Measurements from ENCODE around the gene MADCAM1. TPM values are rescaled to one million over a fixed set of nuclear protein-coding genes. Genes with fewer than 3 reads are reported as not detected.
A peak's percentile ranks its signal among the peaks of the same experiment; 100 is the strongest.
"Not testable (repeated sequence)": the region's sequence is repeated elsewhere in the genome, so short reads cannot be mapped to it uniquely, and the experiment has no call there.

The MADCAM1 gene
- total RNA-seq, 1 experiment from 2014 or later: 0.31 TPM

DNA sequence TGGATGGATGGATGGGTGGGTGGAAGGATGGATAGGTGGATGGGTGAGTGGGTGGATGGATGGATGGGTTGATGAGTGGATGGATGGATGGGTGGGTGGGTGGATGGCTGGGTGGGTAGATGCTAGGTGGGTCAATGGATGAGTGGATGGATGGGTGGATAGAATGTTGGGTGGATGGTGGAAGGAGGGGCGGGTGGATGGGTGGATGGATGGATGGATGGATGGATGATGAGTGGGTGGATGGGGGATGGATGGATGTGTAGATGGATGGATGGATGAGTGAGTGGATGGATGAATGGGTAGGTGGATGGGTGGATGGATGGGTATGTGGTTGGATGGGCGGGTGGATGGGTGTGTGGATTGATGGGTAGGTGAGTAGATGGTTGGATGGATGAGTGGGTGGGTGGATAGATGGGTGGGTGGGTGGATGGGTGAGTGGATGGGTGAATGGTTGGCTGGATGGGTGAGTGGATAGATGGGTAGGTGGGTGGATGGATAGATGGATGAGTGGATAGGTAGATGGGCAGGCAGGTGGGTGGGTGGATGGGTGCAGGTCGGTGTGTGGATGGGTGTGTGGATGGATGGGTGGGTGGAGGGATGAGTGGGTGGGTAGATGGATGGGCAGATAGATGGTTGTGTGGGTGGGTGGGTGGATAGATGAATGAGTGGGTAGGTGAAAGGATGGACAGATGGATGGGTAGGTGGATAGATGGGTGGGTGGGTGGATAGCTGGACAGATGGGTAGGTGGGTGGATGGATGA, 31.1 kb upstream of the MADCAM1 start:
- DNase-seq (ENCODE audit: low spot score): no peak

DNA sequence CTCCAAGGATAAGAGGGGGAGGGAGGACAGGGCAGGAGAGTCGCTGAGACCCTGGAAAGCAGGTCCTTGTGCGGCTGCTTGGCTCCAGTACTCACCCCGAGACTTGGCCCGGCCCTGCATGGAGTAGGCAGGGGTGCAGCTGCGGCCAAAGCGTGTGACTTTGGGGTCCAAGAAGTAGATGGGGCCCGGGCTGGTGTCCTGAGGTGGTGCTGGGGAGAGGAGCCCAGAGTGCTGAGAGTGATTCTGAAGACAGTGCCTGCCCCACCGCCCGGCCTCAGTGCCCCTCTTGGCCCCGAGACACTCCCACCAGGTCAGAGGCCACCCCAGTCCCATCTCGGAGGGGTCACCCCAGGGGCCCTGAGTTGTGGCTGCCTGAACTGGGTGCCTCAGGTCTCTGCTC, 28.7 kb upstream of the MADCAM1 start:
- DNase-seq (ENCODE audit: low spot score): no peak

DNA sequence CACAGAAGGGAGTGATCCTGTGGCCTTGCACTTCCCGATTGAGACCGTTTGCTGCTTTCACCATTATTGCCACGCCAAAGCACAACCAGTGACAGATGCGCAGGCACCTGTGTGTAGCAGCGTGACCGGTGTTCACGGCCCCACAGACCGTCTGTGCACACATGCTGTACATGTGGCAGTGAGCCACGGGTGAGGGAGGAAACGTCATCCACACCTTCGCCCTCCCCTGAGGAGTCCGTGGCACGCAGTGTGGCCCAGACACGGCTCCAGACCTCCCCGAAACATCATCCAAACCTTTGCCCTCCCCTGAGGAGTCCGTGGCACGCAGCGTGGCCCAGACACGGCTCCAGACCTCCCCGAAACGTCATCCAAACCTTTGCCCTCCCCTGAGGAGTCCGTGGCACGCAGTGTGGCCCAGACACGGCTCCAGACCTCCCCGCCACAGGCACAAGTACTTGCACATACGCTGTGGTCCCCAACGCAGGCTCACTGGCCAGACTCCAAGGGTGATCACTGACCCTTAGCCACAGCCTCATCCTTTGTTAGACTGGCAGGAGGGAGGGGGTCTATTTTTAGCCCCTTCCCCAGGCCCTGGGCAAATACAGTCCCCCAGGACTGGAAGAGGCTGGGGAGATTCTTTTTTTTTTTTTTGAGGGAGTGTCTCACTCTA, 27.6 kb upstream of the MADCAM1 start:
- no peak for DNase-seq (ENCODE audit: low spot score)

DNA sequence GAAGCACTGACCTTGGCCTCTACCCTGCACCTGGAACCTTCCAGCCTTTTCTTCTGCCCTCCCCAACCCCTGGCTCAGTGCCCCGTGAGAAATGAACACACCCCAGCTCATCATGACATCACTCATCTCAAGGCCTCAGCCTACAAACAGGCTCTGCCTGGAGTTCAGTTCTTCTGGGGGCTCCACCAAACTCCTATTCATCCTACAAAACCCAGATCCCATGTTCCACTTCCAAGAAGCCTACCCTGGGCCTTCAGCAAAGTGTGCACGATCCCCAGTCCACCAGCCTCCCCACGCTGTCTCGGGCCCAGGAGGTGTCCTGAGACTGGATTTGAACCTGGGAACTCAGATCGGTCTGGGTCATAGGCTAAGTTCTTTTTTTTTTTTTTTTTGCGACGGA, 26.5 kb upstream of the MADCAM1 start:
- DNase-seq (ENCODE audit: low spot score): no peak

DNA sequence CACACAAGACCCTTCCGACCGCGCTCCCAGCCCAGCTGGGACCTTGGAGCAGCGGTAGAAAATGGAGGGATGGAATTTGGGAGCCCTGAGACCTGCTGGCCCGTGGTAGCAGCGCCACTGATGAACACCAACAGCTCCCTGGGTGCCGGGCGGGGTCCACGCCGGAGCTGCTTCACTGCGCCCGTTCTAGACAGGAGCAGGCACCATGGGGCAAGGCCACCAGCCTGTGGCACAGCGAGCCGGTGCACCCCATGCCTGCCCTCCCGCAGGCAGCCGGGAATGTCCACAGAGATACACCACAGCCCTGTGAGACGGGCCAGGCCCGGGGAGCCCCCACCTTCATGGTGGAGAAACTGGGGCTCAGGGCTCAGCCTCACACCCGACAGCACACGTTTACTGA, 25.6 kb upstream of the MADCAM1 start:
- DNase-seq (ENCODE audit: low spot score): no peak

DNA sequence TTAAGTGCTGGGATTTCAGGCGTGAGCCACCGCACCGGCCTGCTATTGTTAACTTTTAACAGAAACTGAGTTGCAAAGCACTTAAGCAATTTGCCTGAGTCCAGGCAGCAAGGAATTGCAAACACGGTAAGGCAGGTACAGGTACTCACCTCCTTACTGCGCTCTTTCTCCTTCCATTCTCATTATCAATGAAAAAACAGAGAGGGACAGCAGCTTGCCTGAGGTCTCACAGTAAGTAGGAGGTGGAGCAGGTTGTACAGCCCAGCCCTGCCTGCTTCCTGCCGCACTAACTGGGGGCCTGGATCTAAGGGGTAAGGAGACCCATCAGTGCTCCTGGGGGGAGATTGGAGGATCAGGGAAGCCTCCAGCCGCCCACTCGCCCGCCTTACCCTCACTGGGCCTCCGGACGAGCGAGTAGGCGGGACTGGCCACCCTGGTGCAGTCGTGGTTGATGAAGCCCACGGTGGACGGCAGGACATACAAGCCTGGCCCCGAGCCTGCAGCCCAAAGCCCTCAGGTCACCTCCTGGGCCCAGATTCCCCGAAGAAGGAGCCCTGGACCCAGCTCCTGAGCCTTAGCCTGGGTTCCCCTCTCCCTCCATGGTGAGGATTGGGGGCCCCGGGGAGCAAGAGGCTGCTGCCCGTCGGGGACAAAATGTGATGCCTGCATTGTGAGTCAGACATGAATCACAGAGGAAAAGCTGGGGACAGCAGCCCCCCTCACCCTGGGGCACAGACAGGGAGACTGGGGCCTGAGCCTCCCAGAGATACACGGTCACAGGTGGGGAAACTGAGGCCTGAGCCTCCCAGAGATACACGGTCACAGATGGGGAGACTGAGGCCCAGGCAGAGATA, 24.1 kb upstream of the MADCAM1 start:
- no peak for DNase-seq (ENCODE audit: low spot score)

DNA sequence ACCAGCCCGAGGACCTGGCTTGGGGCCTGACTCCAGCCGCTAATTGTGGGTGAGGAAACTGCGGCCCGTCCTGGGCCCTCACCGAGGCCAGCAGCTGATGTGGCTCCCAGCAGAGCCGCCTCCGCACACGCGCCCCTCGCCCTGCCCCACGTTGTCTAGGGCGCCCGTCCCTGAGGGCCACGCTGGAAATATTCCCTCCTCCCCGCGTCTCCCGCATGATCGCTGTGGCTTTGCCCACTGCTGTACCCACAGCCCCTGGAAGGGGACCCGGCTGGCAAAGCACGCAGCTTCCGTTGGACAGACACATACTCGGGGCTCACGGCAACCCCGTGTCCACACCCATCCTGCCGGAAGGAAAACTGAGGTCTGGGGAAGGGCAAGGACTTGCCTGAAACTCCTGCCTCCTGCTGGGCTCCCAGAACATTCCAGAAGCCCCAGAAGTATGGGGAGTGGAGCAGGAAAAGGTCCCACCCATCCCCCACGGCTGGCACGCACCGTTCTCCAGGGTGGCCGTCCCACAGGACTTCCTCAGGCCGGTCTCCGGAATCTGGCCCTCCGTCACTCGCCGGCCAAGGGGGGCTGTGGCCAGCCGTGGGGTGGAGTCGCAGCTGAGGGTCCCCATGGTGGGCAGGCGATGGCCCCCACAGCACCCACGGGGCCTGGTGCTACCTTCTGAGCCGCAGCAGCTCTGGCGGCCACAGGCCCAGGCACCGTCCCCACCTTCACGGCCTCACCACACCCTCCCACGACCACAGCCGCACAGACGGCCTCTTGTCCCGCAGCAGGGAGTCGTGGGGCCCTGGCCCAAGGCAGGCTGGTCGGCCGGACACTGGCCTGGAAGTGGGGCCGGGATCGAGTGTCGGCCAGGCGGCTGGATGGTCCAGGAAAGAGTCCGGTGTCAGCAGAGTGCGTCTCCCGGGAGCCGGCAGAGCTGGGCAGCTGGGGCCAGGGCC, 21.9 kb upstream of the MADCAM1 start:
- DNase-seq (ENCODE audit: low spot score): no peak

DNA sequence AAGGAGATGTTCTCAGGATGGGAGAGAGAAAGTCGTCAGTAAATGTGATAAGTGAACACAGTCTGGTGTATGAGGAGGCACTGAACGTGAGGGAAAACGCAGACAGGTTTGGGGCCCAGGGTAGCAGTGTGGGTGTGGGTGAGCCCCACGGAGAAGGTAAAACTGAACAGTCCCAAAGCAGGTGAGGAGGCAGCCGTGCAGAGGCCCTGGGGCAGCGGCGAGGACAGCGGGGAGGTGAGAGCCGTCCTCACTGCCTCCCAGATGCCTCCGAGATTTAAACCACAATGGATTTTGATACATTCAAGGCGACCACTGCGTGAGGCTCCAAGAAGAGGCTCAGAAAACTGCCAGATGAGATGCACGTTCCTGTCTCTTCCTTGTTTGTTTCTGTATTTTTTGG, 20.9 kb upstream of the MADCAM1 start:
- no peak for DNase-seq (ENCODE audit: low spot score)

DNA sequence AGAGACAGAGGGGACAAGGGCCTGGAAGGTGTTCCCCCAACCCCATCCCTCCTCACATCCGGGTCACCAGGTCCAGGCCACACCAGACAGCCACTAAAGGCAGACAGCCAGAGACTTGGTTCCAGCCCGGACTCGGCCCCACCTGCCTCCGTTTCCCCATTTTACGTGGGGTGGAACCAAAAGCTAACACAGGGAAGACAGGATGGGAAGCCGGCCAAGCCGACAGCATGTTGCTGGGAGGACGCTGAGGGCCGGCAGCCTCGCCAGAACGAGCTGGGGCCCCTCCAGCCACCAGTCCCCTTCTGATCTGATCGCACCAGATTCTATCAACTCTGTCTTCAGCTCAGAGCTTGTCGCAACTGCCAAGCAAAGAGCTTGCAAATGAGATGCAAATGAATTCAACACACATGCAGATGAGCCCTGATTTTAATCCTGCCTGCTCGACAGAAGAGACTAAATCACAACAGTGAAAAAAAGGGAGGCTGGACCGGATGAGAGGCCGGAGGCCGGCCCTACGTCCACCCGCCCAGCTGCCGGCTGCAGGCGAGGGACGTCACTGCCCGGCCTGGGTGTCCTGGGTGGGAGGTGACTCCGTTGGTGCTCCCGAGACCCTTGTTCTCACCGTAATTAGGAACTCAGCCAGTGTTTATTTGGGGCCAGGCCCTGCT, 17.9 kb upstream of the MADCAM1 start:
- no peak for DNase-seq (ENCODE audit: low spot score)

DNA sequence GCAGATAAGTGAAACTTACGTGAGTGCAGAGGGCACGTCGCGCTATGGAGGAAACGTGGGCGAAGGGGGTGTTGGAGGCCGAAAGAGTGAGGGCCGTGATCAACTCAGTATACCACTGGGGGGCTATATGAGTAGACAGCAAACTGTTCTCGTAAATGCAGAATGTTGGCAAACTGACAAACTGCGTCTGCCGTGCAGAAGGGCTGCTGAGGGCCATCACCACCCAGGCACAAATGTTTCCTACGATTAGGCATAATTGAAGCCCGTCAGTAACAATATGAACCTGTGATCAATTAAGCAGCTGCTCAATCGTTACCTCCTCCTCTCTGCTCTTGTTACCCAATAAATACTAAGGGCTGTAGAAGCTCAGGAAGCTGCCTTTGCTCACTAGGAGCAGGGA, 17.3 kb upstream of the MADCAM1 start:
- DNase-seq (ENCODE audit: low spot score): no peak

DNA sequence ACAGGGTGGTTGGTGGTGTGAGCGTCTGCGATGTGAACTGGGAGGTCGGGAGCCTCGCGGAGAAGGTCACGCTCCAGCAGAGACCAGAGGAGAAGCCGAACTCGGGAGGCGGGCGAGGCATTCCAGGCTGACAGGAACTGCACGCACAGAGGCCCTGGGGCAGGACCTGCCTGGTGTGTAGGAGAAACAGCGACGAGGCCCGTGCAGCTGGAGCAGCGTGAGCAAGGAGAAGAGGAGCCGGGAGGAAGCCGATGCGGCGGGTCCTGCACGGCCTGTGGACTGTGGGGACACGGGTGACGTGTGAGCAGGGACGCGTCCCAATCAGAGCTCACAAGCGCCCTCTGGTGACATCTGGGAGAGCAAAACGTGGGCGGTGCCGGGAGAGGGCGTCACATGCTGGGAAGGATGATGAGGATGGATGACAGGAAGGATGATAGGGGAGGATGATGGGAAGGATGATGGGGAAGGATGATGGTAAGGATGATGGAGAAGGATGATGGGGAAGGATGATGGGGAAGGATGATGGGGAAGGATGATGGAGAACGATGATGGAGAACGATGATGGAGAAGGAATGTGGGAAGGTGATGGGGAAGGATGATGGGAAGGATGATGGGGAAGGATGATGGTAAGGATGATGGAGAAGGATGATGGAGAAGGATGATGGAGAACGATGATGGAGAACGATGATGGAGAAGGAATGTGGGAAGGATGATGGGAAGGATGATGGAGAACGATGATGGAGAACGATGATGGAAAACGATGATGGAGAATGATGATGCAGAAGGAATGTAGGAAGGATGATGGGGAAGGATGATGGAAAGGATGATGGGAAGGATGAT, 16.1 kb upstream of the MADCAM1 start:
- DNase-seq (ENCODE audit: low spot score): peak; percentile 62

DNA sequence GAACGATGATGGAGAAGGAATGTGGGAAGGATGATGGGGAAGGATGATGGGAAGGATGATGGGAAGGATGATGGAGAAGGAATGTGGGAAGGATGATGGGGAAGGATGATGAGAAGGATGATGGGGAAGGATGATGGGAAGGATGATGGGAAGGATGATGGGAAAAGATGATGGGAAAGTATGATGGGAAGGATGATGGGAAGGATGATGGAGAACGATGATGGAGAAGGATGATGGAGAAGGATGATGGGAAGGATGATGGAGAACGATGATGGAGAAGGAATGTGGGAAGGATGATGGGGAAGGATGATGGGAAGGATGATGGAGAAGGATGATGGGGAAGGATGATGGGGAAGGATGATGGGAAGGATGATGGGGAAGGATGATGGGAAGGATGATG, 15.2 kb upstream of the MADCAM1 start:
- DNase-seq (ENCODE audit: low spot score): not testable (repeated sequence)

DNA sequence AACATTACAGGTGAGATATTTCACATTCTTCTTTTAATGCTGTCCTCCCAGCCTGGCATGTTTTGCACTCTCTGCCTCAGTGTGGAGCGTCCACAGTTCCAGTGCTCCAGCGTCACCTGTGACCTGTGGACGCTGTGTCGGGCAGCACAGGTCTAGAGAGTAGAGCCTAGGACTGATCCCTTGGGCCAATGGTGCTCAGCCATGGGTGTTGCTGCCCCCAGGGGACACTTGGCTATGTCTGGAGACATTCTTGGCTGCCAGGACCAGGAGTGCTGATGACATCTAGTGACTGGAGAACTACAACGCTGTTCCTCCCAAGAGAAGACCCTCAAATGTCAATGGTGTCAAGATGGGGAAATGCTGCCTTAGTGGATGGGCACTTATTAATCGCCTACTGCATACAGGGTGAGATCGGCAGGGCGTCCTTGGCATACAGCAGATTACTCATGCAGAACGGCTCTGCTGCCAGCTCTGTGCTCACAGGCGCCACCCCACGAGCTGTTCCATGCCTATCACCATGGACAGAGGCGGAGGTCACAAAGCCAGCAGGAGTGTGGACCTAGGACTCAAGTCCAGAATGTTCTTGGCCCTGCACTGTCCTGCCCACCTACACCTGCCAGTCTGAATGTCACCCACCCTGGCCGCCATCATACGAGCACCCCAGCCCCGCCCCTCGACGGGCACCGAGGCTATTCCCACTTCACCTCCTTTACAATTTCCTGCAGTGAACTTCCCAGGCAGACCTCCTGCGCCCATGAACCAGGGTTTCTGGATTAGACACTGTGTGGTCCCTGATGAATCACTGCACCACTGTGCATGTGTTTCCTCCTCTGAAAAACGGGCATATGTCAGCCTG, 13.9 kb upstream of the MADCAM1 start:
- DNase-seq (ENCODE audit: low spot score): no peak

DNA sequence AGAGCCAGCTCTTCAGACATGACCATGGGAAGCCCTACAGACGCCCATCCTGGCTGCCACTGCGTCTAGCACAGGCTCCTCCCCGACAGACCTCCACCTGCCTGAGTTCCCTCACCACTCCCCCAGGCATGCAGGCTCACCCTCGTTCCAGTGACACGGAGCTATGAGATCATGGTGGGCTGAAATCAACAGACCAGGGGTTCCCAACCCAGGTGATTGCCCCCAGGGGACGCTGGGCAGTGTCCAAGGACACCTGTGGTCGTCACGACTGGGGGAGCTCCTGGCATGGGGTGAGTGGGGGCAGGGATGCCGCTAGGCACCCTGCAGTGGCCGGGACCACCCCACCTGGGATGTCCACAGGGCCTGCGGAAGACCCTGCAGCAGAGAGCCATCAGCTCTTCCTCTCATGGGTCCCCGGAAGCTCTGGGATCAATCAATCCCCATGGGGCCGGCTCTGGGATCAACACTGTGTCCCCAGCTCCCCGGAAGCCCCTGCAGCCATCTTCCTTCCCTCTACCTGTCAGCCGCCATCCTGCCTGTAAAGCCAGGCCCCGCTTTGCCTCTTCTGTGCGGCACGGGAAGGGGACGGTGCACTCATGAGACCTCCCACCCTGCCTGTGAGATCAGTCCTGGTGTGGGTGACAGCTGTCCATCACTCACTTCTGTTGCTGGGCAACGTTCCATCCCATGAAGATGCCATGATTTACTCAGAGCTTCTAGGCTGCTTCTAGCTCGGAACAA, 12.8 kb upstream of the MADCAM1 start:
- DNase-seq (ENCODE audit: low spot score): no peak

DNA sequence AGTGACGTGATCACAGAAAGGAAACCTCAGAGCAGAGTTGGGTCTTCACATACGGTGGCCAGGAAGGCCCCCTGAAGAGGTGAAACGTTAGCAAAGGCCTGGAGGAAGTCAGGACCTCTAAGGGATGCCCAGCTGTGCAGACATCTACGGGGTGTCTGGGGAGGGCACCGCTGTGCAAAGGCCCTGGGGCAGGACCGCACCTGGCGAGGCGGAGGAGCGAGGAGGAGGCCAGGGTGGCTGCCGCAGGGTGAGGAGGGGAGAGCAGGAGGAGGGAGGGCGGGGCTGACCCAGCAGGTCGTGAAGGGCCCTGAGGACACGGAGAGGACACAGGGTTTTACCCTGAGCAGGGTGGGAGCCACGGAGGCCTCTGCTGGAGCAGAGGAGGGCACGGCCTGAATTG, 11.8 kb upstream of the MADCAM1 start:
- DNase-seq (ENCODE audit: low spot score): no peak

DNA sequence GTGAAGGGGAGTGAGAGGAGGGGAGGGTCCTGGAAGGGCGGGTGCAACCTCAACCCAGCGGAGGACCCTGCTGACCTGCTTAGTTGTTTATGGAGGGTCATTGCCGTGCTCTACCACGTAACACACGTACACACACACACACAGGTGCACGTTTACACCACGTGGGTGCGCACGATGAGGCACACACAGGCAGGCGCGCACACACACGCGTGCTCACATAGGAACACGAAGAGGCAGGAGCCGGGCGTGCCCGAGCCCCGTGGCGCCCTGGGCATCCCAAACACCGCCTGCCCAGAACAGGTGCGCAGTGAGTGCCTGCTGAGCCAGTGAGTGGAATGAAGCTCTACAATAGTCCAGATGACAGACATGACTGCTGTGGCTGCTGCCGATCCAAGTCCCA, 11.2 kb upstream of the MADCAM1 start:
- no peak for DNase-seq (ENCODE audit: low spot score)

DNA sequence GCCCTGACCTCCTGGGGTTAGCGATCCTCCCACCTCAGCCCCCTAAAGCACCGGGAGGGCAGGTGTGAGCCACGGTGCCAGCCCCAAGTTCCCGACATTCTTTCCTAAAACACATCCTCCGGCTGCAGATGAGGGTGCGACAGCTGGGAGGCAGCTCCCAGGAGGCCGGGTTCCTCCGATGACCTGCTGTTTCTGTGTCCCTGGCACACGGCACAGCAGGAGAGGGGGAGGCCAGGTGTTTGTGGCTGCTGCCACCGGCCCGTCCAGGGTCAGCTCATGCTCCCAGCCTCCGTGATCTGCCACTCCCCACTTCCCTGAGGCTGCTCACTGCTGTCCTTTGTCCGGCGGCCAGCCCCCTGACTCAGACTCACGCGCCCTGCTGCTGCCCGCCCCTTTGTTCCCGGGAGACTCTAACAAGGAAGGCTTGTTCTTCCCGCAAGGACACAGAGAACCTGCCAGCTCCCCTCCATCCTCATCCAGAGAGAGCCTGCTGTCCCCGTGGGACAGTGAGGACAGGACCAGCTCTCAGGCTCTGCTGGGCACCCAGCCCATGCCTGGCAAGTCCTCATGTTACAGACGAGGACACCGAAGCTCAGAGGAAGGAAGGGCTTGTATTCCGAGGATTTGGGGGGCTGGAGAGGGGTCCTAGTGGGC, 10.6 kb upstream of the MADCAM1 start:
- DNase-seq (ENCODE audit: low spot score): no peak

All from HT-29 (cell line).